ENCODE results near the gene PAQR6. TPM values are rescaled to one million over a fixed set of nuclear protein-coding genes. Genes with fewer than 3 reads are reported as not detected.

The PAQR6 gene
- polyA plus RNA-seq (2012; ENCODE audit: low read depth, missing spikeins), result 3.2 TPM

- no peak for FAIRE-seq
- no peak for TF ChIP-seq SPI1 (IDR thresholded peaks at IDR 0.05; ENCODE audit: low read depth, low read length)
- TF ChIP-seq POLR2AphosphoS5 (IDR thresholded peaks at IDR 0.05; ENCODE audit: low read depth, low read length), result peak; percentile 45; the same call in 1 of the 2 replicates
- DNase-seq (ENCODE audit: insufficient read length, low spot score), result no peak
Measured at GRCh38 chr1:156247460-156248322, at the start of gene PAQR6. Gene PAQR6, minus strand, starts transcription at chr1:156248056. Its CDS starts 1,325 bp downstream, at chr1:156246731.

- FAIRE-seq (peak; percentile 91), DNase-seq (ENCODE audit: insufficient read length, low spot score) (peak; percentile 73)
Measured at GRCh38 chr1:156295391-156295947, 47.6 kb upstream of the PAQR6 start, which contains the start of gene GLMP. Gene GLMP, minus strand, starts transcription at chr1:156295679. Its CDS starts 34 bp downstream, at chr1:156295645.

GRCh38 chr1:156293895-156294294, 46.0 kb upstream of the PAQR6 start:
- no peak for FAIRE-seq
- DNase-seq (ENCODE audit: insufficient read length, low spot score), result no peak
- TF ChIP-seq PAX5 (IDR thresholded peaks at IDR 0.05; ENCODE audit: insufficient read depth, low read length, severe bottlenecking) (no peak), POLR2AphosphoS5 (IDR thresholded peaks at IDR 0.05; ENCODE audit: low read depth, low read length) (no peak), POU2F2 (IDR thresholded peaks at IDR 0.05; ENCODE audit: low read depth, low read length) (no peak), TAF1 (IDR thresholded peaks at IDR 0.05; ENCODE audit: low read depth, low read length) (no peak), SPI1 (IDR thresholded peaks at IDR 0.05; ENCODE audit: low read depth, low read length) (no peak), POLR2A (IDR thresholded peaks at IDR 0.05; ENCODE audit: low read depth, low read length) (no peak)

More at GRCh38 chr1:156295391-156295947, 47.6 kb upstream of the PAQR6 start, which contains the start of gene GLMP:
- TF ChIP-seq POLR2A (IDR thresholded peaks at IDR 0.05; ENCODE audit: low read depth, low read length), result peak; percentile 74
- TF ChIP-seq POLR2AphosphoS5 (IDR thresholded peaks at IDR 0.05; ENCODE audit: low read depth, low read length), result peak; percentile 47; the same call in 1 of the 2 replicates
- no peak for TF ChIP-seq SPI1 (IDR thresholded peaks at IDR 0.05; ENCODE audit: low read depth, low read length)

GRCh38 chr1:156293098-156293434, 45.2 kb upstream of the PAQR6 start:
- FAIRE-seq (no peak), DNase-seq (ENCODE audit: insufficient read length, low spot score) (no peak)
- no peak for TF ChIP-seq PAX5 (IDR thresholded peaks at IDR 0.05; ENCODE audit: insufficient read depth, low read length, severe bottlenecking)
- TF ChIP-seq POLR2AphosphoS5 (IDR thresholded peaks at IDR 0.05; ENCODE audit: low read depth, low read length), result no peak
- no peak for TF ChIP-seq POU2F2 (IDR thresholded peaks at IDR 0.05; ENCODE audit: low read depth, low read length)
- no peak for TF ChIP-seq SPI1 (IDR thresholded peaks at IDR 0.05; ENCODE audit: low read depth, low read length)
- no peak for TF ChIP-seq TAF1 (IDR thresholded peaks at IDR 0.05; ENCODE audit: low read depth, low read length)
- TF ChIP-seq POLR2A (IDR thresholded peaks at IDR 0.05; ENCODE audit: low read depth, low read length), result no peak

- TF ChIP-seq POLR2A (IDR thresholded peaks at IDR 0.05; ENCODE audit: low read depth, low read length) (no peak), POU2F2 (IDR thresholded peaks at IDR 0.05; ENCODE audit: low read depth, low read length) (no peak), TAF1 (IDR thresholded peaks at IDR 0.05; ENCODE audit: low read depth, low read length) (no peak), POLR2AphosphoS5 (IDR thresholded peaks at IDR 0.05; ENCODE audit: low read depth, low read length) (no peak), PAX5 (IDR thresholded peaks at IDR 0.05; ENCODE audit: insufficient read depth, low read length, severe bottlenecking) (no peak), SPI1 (IDR thresholded peaks at IDR 0.05; ENCODE audit: low read depth, low read length) (no peak)
- DNase-seq (ENCODE audit: insufficient read length, low spot score), result peak; percentile 59
- FAIRE-seq, result peak; percentile 87
Measured at GRCh38 chr1:156291226-156292061, 43.6 kb upstream of the PAQR6 start.

GRCh38 chr1:156289857-156290256, 42.0 kb upstream of the PAQR6 start:
- FAIRE-seq, result no peak
- no peak for DNase-seq (ENCODE audit: insufficient read length, low spot score)
- no peak for TF ChIP-seq PAX5 (IDR thresholded peaks at IDR 0.05; ENCODE audit: insufficient read depth, low read length, severe bottlenecking)
- TF ChIP-seq TAF1 (IDR thresholded peaks at IDR 0.05; ENCODE audit: low read depth, low read length), result no peak
- TF ChIP-seq POU2F2 (IDR thresholded peaks at IDR 0.05; ENCODE audit: low read depth, low read length), result no peak
- TF ChIP-seq SPI1 (IDR thresholded peaks at IDR 0.05; ENCODE audit: low read depth, low read length), result no peak

GRCh38 chr1:156286061-156286460, 38.2 kb upstream of the PAQR6 start:
- no peak for FAIRE-seq

GRCh38 chr1:156285437-156285836, 37.6 kb upstream of the PAQR6 start:
- no peak for TF ChIP-seq SPI1 (IDR thresholded peaks at IDR 0.05; ENCODE audit: low read depth, low read length)
- TF ChIP-seq TAF1 (IDR thresholded peaks at IDR 0.05; ENCODE audit: low read depth, low read length), result no peak
- TF ChIP-seq PAX5 (IDR thresholded peaks at IDR 0.05; ENCODE audit: insufficient read depth, low read length, severe bottlenecking), result no peak
- TF ChIP-seq POLR2AphosphoS5 (IDR thresholded peaks at IDR 0.05; ENCODE audit: low read depth, low read length), result no peak
- no peak for TF ChIP-seq POLR2A (IDR thresholded peaks at IDR 0.05; ENCODE audit: low read depth, low read length)
- no peak for TF ChIP-seq POU2F2 (IDR thresholded peaks at IDR 0.05; ENCODE audit: low read depth, low read length)
- FAIRE-seq, result no peak
- DNase-seq (ENCODE audit: insufficient read length, low spot score), result no peak

More at GRCh38 chr1:156286061-156286460, 38.2 kb upstream of the PAQR6 start:
- TF ChIP-seq POLR2A (IDR thresholded peaks at IDR 0.05; ENCODE audit: low read depth, low read length) (no peak), POLR2AphosphoS5 (IDR thresholded peaks at IDR 0.05; ENCODE audit: low read depth, low read length) (no peak), PAX5 (IDR thresholded peaks at IDR 0.05; ENCODE audit: insufficient read depth, low read length, severe bottlenecking) (no peak), POU2F2 (IDR thresholded peaks at IDR 0.05; ENCODE audit: low read depth, low read length) (no peak), SPI1 (IDR thresholded peaks at IDR 0.05; ENCODE audit: low read depth, low read length) (no peak), TAF1 (IDR thresholded peaks at IDR 0.05; ENCODE audit: low read depth, low read length) (no peak)
- DNase-seq (ENCODE audit: insufficient read length, low spot score), result no peak

- no peak for FAIRE-seq
- no peak for DNase-seq (ENCODE audit: insufficient read length, low spot score)
- TF ChIP-seq PAX5 (IDR thresholded peaks at IDR 0.05; ENCODE audit: insufficient read depth, low read length, severe bottlenecking) (no peak), POLR2AphosphoS5 (IDR thresholded peaks at IDR 0.05; ENCODE audit: low read depth, low read length) (no peak), SPI1 (IDR thresholded peaks at IDR 0.05; ENCODE audit: low read depth, low read length) (no peak), POU2F2 (IDR thresholded peaks at IDR 0.05; ENCODE audit: low read depth, low read length) (no peak), POLR2A (IDR thresholded peaks at IDR 0.05; ENCODE audit: low read depth, low read length) (no peak), TAF1 (IDR thresholded peaks at IDR 0.05; ENCODE audit: low read depth, low read length) (no peak)
Measured at GRCh38 chr1:156284757-156285156, 36.9 kb upstream of the PAQR6 start.
